Measurements from ENCODE around the gene SV2B.
"Not testable (repeated sequence)": the region's sequence is repeated elsewhere in the genome, so short reads cannot be mapped to it uniquely, and the experiment has no call there.

Gene SV2B, protein sequence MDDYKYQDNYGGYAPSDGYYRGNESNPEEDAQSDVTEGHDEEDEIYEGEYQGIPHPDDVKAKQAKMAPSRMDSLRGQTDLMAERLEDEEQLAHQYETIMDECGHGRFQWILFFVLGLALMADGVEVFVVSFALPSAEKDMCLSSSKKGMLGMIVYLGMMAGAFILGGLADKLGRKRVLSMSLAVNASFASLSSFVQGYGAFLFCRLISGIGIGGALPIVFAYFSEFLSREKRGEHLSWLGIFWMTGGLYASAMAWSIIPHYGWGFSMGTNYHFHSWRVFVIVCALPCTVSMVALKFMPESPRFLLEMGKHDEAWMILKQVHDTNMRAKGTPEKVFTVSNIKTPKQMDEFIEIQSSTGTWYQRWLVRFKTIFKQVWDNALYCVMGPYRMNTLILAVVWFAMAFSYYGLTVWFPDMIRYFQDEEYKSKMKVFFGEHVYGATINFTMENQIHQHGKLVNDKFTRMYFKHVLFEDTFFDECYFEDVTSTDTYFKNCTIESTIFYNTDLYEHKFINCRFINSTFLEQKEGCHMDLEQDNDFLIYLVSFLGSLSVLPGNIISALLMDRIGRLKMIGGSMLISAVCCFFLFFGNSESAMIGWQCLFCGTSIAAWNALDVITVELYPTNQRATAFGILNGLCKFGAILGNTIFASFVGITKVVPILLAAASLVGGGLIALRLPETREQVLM

DNA sequence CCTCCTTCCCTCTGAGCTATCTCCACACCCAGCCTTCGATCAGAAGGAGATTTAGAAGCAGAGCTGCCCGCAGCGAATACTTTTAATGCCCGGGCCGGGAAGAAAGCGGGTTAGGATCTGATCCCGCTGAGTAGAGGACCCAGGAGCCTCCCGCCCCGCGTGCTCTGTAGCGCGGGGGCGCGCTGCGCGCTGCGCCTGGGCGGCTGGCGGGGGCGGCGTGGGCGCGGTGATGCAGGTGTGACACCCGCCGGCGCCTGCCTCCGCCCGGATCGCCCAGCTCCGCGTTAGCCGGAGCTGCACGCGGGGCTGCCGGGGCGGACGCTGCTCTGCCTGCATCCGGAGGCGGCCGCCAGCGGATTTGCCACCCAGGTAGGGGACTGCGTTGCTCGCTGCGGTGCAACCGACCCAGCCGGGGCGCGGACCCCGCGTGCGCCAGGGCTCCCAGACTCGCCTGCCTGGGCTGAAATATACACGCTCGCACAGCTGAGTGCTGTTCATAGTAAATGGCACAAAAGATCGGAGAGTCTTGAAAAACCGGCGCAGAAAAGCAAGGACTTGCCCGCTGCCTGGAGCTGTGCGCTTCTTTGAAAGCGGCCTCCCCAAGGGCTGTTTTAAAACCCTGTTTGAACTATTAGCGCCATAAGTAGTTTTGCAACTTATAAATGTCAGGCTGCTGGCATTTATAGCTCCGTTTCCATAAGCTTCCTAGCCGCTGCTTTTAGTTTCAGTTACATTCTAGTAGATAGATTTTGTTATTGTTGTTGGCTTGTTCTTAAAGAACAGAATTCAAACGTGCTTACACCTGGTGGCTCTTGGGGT lies at the start of gene SV2B:
Gene SV2B (plus strand): TSS at position 263 of the 819 bp plus-strand sequence. CDS start 126,007 bp downstream, outside the sequence.
- peak within 1 kb of the TSS; percentile 50 for H3K4me3 ChIP-seq (ENCODE audit: low read depth, low read length)

DNA sequence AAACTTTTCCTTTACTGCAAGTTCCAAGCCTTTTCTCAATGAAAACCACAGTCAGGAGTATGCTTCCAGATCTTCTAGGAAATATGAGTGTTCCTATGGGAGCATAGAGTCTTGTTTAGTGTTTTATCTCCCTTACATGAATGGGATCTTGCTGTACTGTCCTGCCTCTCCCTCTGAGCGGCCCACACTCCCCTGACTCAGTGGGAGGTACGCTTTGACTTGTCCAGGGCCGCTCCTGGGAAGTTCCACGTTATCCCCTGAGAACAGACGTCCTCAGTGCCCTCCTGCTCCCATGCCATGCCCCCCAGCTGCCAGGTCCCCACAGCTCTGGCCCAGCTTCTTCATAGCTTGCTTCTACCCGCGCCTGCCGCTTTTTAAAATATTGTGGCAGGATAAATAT lies 48.8 kb upstream of the SV2B start:
- no peak overlapping the region for H3K4me3 ChIP-seq (ENCODE audit: low read depth, low read length)

DNA sequence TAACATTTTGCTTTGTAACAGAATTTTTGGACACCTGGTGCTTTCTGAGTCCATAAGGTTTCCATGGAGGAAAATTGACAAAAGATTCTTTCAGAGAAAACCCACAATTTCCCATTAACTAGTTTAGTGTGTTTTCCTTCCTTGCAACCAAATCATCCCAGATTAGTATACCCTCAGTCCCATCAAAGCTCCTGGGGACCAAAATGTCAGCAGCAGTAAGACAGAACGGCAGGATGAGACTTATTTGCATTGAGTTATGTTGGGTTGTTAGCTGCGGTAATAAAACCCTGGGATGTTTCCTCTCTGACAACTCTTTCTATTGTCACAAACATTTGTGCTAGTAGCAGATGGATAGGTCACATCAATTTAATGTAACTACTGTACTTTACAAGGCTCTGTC lies 45.2 kb upstream of the SV2B start:
- H3K4me3 ChIP-seq (ENCODE audit: low read depth, low read length), result no peak overlapping the region

DNA sequence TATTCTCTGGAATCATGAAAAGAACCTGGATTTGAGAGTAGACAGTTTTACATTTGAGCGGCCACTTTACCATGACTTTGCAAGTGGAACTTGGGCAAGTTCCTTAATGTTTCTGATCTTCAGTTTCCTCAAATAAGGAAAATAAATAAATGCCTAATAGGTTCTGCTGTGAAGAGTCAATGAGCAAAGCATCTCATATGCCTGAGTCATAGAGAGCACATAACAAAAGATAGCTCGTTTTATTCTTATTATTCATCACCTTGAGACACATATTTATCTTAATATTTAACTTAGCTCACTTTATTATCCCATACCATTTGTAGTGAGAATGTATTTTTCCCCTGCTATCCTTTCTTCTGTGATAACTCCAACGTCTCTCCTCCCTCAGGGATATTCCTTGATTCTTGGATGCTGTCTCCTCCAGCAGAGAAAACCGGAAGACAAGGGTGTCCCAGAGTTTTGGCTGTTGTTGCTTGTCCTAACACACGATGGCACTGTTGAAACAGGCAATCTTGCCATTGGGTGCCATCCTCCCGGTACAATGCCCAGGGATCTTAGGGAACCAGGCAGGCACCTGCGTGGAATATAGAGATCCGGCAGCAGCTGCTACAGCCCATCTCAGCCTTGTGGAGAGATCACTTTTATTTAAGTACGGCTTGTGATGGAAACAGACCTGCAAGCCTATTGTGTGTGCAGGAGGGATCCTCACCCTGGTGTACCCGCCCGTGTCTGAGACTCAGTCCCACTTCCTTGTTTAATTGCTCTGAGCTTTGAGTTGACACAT lies 44.3 kb upstream of the SV2B start:
- no peak overlapping the region for H3K4me3 ChIP-seq (ENCODE audit: low read depth, low read length)

DNA sequence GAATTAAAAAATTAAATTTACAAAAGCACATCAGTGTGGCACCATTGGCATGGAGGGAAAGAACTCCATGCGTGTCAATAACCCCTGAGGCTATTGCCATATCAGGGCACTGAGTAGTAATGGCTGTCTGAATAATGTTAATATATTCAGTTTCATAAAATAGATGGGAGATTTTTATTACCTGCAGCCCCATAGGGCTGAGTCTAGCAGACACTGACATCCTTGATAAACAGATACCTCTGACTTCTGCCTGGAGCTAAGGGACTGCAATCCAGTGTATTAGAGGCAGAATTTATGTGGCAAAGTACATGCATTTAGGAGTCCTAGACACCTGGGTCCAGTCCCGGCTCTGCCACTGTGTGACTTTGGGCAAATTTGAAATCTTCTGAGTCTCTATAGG lies 38.8 kb upstream of the SV2B start:
- H3K4me3 ChIP-seq (ENCODE audit: low read depth, low read length), result no peak overlapping the region

DNA sequence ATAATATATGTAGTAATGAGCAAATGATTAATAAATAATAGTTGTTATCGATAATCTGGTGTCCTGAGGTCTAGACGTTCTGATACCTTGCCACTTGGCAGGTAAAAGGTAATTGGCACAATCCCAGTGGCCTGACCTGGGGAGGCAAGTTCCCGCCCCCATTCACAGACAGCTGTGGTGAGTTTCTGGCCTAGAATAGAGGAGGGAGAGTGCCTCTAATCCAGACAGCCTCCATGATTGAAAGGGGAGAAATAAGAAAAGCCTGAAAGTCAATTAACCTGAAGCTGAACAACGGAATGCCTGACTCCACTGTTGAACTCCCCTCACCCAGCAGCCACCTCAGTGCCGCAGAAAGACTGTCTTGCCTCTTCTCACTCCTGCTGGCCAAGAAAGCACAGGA lies 38.1 kb upstream of the SV2B start:
- no peak overlapping the region for H3K4me3 ChIP-seq (ENCODE audit: low read depth, low read length)

DNA sequence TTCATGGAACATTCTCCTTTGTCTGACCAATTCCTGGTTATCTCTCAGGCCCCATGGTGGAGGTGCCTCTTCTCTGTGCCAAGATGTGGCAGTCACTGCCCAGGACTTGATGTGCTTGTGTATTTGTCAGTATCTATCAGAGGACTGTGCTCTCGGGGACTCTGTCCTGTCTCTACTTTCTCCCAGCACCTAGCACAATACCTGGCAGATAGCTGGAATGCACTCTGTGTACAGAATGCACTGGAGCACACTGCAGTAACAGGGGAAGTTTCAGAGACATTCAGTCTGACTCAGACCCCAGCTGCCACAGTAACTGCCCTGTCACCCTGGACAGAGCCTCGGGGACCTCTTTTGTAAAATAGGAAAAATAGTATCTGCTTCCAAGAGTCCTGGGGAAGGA lies 34.6 kb upstream of the SV2B start:
- H3K4me3 ChIP-seq (ENCODE audit: low read depth, low read length), result no peak overlapping the region

DNA sequence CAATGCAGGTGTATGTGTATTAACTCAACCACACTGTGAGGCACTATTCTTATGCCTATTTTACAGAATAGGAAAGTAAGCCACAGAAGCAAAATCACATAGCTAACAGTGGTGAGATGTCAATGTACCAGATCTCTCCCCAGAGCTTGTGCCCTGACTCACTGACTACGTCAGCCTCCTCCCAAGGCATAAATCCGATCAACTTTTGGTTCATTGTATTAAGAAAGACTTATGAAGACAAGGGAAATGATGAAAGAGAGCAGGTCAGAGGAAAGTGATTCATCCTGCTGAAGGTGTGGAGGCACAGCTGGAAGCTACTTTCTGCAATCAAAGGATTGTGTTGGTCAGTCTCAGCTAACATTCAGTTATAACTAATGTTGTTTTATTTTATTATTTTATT lies 33.0 kb upstream of the SV2B start:
- H3K4me3 ChIP-seq (ENCODE audit: low read depth, low read length), result no peak overlapping the region

DNA sequence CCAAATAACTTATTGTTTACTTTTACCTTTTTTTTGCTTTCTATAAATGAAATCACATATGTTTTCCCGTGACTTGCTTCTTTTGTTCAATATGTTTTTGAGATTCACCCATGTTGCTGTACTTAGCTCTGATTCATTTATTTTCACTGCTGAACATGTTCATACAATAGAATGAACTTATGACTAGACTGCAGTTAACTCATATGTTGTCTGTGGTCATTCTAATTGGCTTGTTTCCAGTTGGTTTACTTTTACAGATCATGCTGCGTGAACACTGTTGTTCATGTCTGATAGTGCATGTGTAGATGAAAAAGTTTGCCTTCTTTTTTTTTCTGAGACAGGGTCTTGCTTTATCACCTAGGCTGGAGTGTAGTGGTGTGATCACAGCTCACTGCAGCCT lies 31.6 kb upstream of the SV2B start:
- H3K4me3 ChIP-seq (ENCODE audit: low read depth, low read length), result no peak overlapping the region

DNA sequence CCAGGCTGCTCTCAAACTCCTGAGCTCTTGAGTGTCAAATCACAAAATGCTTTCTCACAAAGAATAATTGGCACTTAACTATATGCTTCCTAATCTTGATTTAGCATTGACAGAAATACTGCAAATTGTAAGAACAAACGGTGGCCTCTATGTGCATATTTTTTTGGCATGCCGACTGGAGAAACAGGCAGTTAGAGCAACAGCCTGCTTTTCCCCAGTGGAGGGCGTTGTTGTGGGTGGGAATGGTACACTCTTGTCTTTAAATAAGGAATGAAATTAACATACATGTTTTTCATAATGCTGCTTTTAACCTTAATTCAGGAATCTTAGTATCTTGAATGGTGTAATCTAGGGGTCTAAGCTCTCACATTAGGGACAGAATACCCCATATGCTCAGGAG lies 31.1 kb upstream of the SV2B start:
- H3K4me3 ChIP-seq (ENCODE audit: low read depth, low read length), result no peak overlapping the region

DNA sequence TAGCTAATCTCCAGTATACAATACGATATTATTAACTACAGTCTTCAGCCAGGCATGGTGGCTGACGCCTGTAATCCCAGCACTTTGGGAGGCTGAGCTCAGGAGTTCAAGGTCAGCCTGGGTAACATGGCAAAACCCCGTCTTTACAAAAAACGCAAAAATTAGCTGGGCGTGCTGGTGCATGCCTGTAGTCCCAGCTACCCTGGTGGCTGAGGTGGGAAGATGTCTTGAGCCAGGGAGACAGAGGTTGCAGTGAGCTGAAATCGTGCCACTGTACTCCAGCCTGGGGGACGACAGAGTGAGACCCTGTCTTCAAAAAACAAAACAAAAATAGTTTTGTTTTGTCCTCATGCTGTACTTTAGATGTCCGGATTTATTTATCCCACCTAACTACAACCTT lies 29.2 kb upstream of the SV2B start:
- no peak overlapping the region for H3K4me3 ChIP-seq (ENCODE audit: low read depth, low read length)

DNA sequence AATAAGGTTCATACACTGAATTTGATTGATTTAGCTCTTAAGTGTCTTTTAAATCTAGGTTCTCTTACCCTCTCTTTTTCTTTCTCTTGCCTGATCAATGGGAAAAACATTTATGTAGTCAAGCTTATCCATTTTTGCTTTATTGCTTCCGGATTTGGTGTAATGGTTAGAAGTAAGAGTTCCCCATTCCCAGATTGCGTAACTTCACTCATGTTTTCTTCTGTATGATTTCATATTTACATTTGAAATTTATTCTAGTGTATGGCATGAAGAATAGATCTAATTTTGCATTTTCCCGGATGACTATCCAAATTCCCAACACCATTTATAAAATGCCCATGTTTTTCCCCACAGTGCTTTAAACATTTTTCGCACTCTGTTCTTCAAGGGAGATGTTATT lies 27.9 kb upstream of the SV2B start:
- no peak overlapping the region for H3K4me3 ChIP-seq (ENCODE audit: low read depth, low read length)

DNA sequence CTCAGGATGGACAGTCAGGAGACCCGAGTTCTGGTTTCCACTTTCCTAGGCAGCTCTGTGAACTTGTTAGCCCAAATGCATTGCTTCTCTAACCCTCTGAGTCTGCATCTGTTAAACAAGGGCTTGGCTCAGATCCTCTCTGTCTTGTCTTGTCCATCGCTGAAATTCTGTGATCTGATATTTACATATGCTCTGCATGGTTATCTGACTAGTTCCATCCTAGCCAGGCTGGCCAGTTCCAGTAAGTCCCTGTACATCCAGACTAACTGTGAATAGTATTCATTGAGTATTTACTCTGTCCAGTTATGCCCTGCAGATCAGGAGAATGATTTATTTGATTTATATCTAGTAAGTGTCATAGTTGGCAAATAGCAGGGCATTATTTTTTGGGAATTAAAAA lies 27.0 kb upstream of the SV2B start:
- H3K4me3 ChIP-seq (ENCODE audit: low read depth, low read length), result no peak overlapping the region

DNA sequence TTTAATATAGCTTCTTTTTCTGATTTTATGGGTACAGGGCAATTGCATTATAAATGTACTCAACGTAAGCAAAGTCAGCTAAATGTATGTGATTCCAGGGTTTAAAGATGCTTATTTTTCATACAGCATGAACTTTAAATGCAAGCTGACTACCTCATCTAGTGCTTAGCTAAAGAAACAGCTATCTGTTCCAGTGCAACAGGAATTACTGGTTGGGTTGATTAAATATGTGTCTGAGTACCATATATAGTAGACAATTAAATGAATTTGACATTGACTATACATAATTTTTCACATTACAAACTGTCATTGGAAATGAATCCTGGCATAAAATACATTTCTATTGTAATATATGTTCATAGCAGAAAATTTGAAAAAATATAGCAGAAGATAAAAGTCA lies 26.3 kb upstream of the SV2B start:
- no peak overlapping the region for H3K4me3 ChIP-seq (ENCODE audit: low read depth, low read length)

DNA sequence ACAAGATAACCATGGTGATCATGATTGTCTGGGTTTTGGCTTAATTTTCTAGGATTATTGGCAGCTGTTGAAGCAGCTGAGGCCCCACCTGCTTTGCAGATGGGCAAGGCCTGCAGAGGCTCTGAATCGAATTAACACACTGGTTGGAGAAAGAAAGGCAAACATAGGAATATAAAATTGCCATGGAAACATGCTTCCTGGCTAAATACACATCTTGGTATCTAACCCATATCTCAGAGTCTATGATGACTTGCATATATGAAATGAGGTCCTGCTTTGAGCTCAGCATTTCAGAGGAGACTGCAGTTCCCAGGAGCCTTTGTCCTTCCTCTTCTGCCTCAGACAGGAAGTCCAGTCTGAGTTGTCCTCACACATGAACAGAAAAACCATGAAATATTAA lies 24.3 kb upstream of the SV2B start:
- H3K4me3 ChIP-seq (ENCODE audit: low read depth, low read length), result no peak overlapping the region

DNA sequence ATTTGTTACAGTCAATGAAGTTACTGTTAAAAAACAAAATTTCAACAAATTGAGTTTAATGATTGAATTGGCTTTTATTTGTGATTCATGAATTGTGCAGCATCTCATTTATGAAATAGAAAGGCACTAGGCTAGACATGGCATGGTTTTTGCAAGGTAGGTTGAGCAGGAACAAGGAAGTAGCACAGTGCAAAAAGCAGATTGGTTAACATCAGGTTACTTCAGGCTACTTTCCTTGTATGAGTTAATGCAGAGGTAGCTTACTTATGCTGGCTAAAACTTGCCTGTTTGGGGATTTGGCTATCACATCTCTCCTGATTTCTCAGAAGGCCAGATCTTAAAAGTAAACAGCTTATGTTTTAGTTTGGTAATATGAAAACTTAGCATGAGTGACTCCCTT lies 23.0 kb upstream of the SV2B start:
- no peak overlapping the region for H3K4me3 ChIP-seq (ENCODE audit: low read depth, low read length)

DNA sequence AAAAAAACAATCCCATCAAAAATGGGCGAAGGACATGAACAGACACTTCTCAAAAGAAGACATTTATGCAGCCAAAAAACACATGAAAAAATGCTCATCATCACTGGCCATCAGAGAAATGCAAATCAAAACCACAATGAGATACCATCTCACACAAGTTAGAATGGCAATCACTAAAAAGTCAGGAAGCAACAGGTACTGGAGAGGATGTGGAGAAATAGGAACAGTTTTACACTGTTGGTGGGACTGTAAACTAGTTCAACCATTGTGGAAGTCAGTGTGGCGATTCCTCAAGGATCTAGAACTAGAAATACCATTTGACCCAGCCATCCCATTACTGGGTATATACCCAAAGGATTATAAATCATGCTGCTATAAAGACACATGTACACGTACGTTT lies 6.2 kb upstream of the SV2B start:
- H3K4me3 ChIP-seq (ENCODE audit: low read depth, low read length), result not testable (repeated sequence)

DNA sequence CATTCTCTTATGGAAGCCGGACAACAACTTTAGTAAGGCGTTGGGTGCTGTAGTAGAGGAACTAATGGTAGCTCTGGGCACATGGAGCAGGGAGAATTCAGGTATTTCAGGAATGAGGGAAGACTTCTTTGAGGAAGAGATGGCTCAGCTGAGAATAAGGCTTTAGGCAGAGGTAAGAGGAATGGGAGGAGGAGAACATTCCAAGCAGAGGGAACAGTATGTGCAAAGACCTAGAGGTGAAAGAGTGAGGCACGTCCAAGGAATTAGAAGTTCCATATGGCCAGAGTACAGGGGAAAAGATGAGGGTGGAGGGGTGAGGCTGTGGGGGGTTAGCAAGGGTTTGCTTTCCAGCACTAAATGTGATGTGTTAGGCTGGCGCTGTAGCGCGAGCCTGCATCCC lies 1.6 kb upstream of the SV2B start:
- H3K4me3 ChIP-seq (ENCODE audit: low read depth, low read length), result no peak overlapping the region

DNA sequence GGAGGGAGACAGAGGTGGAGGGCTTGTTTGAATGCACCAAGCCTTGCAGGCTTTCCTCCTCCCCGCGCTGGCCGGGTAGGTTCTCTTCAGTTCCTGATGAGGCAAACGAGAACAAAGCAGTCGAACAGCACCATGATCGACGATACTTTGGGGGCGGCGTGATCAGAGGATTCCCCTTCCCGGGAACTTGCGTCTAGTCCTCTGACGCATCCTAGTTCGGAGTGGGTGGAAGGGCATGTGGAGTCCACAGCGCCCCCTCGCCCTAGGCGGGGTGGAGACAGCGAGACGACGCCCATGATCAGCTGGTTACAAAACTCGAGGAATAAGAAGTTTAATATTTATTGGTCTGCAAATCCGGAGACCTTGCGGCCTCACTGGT lies 452 bp upstream of the SV2B start:
- peak overlapping the region; percentile 50 for H3K4me3 ChIP-seq (ENCODE audit: low read depth, low read length)

DNA sequence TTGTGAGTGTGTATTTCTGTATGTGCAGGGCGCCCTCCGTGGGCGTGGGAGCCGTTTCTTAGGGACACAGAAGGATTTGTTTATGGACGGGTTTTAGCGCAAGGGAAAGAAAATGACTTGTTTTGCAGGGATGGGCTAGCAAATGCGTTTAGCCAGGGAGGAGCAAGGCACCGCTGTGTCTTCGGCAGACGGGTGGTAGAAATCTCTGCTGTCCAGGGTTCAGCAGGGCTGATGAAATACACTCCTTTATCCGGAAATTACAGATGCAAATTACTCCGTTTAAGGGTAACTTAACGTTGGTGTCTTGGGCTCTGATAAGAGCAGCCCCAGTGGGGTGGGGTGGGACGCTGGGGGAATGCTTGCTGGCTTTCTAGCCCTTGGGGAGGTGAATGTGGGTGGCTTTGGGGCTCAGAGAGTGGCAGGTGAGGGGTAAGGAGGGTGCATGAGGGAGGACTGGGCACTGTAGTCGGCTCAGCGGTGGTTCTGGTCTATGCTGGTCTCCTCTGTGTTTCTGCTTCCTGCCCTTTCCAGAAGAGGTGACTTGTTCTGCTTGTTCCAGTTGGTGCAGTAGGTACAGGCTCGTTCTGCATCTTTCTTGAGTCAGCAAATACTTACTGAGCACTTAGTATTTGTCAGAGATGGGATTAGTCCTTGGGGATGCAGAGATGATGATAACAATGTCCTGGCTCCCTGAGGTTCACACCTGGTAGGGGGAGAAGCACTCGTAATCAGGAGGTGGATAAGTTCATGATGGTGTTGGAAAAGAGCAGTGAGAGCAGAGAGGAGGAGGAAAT lies 954 bp downstream of the SV2B start:
- H3K4me3 ChIP-seq (ENCODE audit: low read depth, low read length), result peak overlapping the region; percentile 50
